Rectal smooth muscle tissue (tissue), 1 donor: ENCODE measurements around the gene FAM78B.

Experiments
- H3K27ac ChIP-seq: one replicate; pipeline ENCODE4 v1.7.0; 2013; ENCODE audit warnings: low read depth, low read length, inconsistent platforms
- H3K27me3 ChIP-seq: one replicate; pipeline ENCODE4 v1.7.0; 2013; ENCODE audit warnings: low read length; ENCODE audit not compliant: control insufficient read depth, insufficient read depth
- H3K36me3 ChIP-seq: one replicate; pipeline ENCODE4 v1.7.0; 2013; ENCODE audit warnings: low read length; ENCODE audit not compliant: control insufficient read depth, insufficient read depth
- H3K4me1 ChIP-seq: one replicate; pipeline ENCODE4 v1.7.0; 2013; ENCODE audit warnings: low read length; ENCODE audit not compliant: control insufficient read depth, insufficient read depth
- H3K4me3 ChIP-seq: one replicate; pipeline ENCODE4 v1.7.0; 2013; ENCODE audit warnings: low read length
- H3K9ac ChIP-seq: one replicate; pipeline ENCODE4 v1.7.0; 2013; ENCODE audit warnings: low read length

FAM78B gene

GRCh38 chr1:166112425-166112824 is 54.4 kb downstream of the FAM78B start:
- Histone ChIP-seq H3K27me3 (no peaks in the 10 kb centered on the region), H3K36me3 (no peaks in the 10 kb centered on the region), H3K27ac (no peak overlapping the region), H3K4me3 (no peak overlapping the region), H3K4me1 (no peaks in the 10 kb centered on the region), H3K9ac (no peak overlapping the region)

DNA sequence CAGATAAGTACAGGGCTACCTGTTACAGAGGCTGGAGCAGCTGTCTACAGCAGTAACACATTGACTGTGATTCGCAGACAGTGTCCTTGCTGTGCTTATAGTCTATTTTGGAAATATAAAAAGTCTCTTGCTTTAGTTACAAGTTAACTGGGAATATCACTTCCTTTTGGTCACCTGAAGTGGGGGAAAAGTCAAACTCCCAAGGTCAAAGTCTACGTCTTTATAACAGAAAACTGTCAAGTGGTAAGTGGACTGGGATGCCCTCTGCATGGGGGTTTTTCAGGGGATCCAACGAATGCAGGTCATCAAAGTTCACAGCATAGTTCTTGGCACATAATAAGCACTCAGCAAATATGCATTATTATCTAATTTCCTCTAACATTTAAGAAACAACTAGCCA is 55.4 kb downstream of the FAM78B start:
- H3K27ac ChIP-seq = no peak overlapping the region
- no peaks in the 10 kb centered on the region for H3K4me1 ChIP-seq
- H3K36me3 ChIP-seq = no peaks in the 10 kb centered on the region
- H3K9ac ChIP-seq = no peak overlapping the region
- H3K27me3 ChIP-seq = no peaks in the 10 kb centered on the region
- no peak overlapping the region for H3K4me3 ChIP-seq

DNA sequence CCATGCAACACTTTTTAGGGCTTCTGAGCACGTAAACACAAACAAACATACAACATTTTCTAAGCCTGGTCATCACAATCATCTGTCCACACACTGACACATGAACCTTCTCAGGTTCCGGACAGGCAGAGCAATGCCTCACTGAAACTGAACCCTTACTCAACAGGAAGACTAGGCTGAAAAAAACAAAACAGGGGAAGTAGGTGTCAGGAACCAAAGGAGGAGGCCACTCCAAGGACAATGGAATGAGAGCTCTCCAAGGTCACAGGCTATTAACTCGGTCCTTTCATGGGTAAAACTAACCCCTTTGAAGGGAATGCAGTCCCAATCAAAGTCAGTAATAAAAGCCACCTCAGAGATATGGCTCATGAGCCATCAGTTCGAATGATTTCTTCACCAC is 76.6 kb downstream of the FAM78B start:
- Histone ChIP-seq H3K27me3 (no peaks in the 10 kb centered on the region), H3K4me1 (no peaks in the 10 kb centered on the region), H3K27ac (no peak overlapping the region), H3K4me3 (no peak overlapping the region), H3K36me3 (no peaks in the 10 kb centered on the region), H3K9ac (no peak overlapping the region)

GRCh38 chr1:166089804-166090203 is 77.0 kb downstream of the FAM78B start:
- Histone ChIP-seq H3K9ac (no peak overlapping the region), H3K36me3 (no peaks in the 10 kb centered on the region), H3K27ac (no peak overlapping the region), H3K4me1 (no peaks in the 10 kb centered on the region), H3K27me3 (no peaks in the 10 kb centered on the region), H3K4me3 (no peak overlapping the region)

- Histone ChIP-seq H3K27me3 (no peaks in the 10 kb centered on the region), H3K9ac (no peak overlapping the region), H3K4me1 (no peaks in the 10 kb centered on the region), H3K36me3 (no peaks in the 10 kb centered on the region), H3K27ac (no peak overlapping the region), H3K4me3 (no peak overlapping the region)
These were observed 78.2 kb downstream of the FAM78B start for GRCh38 chr1:166088572-166088955.

GRCh38 chr1:166087734-166088571 is 78.8 kb downstream of the FAM78B start:
- Histone ChIP-seq H3K9ac (no peak overlapping the region), H3K27ac (no peak overlapping the region), H3K4me3 (no peak overlapping the region), H3K27me3 (no peaks in the 10 kb centered on the region), H3K4me1 (no peaks in the 10 kb centered on the region), H3K36me3 (no peaks in the 10 kb centered on the region)

DNA sequence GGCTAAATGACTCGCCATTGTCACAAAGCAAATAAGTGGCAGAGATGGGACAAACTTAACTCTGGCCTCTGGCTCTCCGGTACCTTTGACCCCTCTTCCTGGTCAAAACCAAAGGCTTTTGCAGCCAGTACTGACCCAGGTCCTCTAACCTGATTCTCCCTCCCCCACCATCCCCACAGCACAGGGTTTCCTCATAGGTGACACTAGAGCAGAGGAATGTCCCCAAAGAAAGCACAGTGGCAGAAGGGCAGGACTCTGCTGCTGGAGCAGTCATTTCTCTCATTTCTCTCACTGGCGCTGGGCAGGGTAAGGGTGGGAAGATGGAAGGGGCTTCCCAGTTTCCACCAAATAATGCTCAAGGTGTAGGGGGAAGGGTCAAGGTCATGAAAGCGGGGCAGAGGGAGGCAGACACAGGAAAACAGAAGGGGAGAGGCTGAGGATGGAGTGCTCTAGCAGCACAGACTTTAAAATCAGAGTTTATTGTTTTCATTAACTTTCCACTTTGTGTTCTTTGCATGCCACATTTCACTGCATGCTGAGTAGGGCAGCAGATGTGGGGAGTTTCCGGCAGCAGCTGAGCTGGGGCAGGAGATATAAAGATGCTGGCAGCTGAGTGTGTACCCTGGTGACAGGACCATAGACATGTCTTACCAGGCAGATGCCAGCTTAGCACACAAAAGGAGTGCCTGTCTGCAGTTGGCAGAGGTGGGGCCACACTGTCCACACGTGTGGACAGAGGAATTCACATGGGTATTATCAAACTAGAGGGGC is 80.5 kb downstream of the FAM78B start:
- Histone ChIP-seq H3K36me3 (no peaks in the 10 kb centered on the region), H3K27me3 (no peaks in the 10 kb centered on the region), H3K9ac (no peak overlapping the region), H3K27ac (no peak overlapping the region), H3K4me1 (no peaks in the 10 kb centered on the region), H3K4me3 (no peak overlapping the region)

- Histone ChIP-seq H3K36me3 (no peaks in the 10 kb centered on the region), H3K27me3 (no peaks in the 10 kb centered on the region), H3K27ac (no peak overlapping the region), H3K9ac (no peak overlapping the region), H3K4me1 (no peaks in the 10 kb centered on the region), H3K4me3 (no peak overlapping the region)
These were observed 82.2 kb downstream of the FAM78B start for GRCh38 chr1:166084613-166085012.

GRCh38 chr1:166083887-166084286 is 82.9 kb downstream of the FAM78B start:
- Histone ChIP-seq H3K27ac (no peak overlapping the region), H3K9ac (no peak overlapping the region), H3K4me3 (no peak overlapping the region), H3K27me3 (no peaks in the 10 kb centered on the region), H3K4me1 (no peaks in the 10 kb centered on the region), H3K36me3 (no peaks in the 10 kb centered on the region)

DNA sequence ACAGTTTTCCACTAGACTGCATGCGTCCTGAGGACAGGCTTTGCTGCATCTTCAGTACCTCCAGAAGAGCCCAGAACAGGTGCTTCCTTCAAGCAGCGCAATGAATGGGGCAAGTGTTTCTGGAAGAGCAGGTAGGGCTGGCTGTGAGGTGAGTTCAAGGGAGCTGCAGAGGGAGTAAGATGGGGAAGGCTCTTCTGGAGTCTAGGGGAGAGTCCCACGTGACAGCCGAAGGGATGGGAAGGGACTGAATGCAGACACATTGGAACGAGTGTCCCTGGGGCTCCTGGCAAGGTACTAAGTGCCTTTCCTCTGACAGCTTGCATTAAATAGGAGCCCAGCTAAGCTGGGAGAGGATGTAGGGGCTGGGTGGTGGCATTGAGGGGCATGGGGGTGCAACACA is 84.2 kb downstream of the FAM78B start:
- Histone ChIP-seq H3K4me3 (no peak overlapping the region), H3K9ac (no peak overlapping the region), H3K36me3 (no peaks in the 10 kb centered on the region), H3K27me3 (no peaks in the 10 kb centered on the region), H3K4me1 (no peaks in the 10 kb centered on the region), H3K27ac (no peak overlapping the region)

- no peaks in the 10 kb centered on the region for H3K27me3 ChIP-seq
- H3K27ac ChIP-seq = peak overlapping the region; percentile 8
- no peaks in the 10 kb centered on the region for H3K36me3 ChIP-seq
- H3K9ac ChIP-seq = no peak overlapping the region
- H3K4me3 ChIP-seq = no peak overlapping the region
- H3K4me1 ChIP-seq = no peaks in the 10 kb centered on the region
These were observed 85.6 kb downstream of the FAM78B start for GRCh38 chr1:166080967-166081870.

DNA sequence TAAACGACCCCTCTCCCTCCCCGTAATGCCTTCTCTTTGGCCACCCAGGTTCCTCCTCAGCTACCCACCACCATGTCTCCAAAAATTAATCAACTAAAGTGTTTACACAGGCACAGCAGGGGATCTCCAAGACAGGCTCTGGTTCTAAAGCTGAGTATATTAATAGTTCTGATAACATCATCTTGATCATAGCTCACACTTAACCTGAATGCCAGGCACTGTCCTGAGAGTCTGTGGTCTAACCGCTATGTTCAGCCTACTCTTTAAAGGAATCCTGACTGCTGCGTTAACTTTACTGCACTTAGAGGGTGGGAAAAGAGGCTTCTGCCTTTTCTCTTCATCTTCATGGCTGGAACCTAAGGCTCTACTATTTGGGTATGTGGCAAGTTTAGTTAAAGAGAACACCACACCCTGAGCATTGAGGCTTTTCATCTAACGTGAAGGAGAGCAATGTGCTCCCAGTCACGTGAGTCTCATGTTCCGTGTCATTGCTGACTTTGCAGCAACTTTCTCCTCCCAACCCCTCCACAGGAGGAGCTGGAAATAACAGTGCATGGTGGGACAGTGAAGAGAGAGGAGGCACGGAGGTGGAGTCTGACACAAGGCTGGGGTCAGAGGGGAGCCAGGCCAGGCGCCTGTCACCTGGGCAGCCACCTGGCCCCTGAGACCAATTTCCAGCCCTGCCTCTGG is 86.4 kb downstream of the FAM78B start:
- Histone ChIP-seq H3K36me3 (no peaks in the 10 kb centered on the region), H3K27ac (no peak overlapping the region), H3K9ac (no peak overlapping the region), H3K27me3 (no peaks in the 10 kb centered on the region), H3K4me3 (no peak overlapping the region), H3K4me1 (no peaks in the 10 kb centered on the region)
